ENCODE data around the gene ENTPD3.

The ENTPD3 gene

GRCh38 chr3:40398346-40398745 lies 11.4 kb downstream of the ENTPD3 start:
- Histone ChIP-seq H3K4me3 (ENCODE audit: insufficient read depth, low read depth, low read length, poor library complexity, severe bottlenecking) (no peak overlapping the region), H3K9me3 (ENCODE audit: control insufficient read depth, low read length) (no peaks in the 10 kb centered on the region), H3K27ac (ENCODE audit: insufficient read depth, low read length, poor library complexity, severe bottlenecking) (no peak overlapping the region), H3K4me1 (ENCODE audit: control insufficient read depth, insufficient read depth, low read length, poor library complexity, severe bottlenecking) (no peaks in the 10 kb centered on the region), H3K27me3 (replicated peaks; ENCODE audit: control insufficient read depth, insufficient read depth, low read length, poor library complexity, severe bottlenecking) (no peaks in the 10 kb centered on the region), H3K36me3 (ENCODE audit: control insufficient read depth, insufficient read depth, low read length) (no peaks in the 10 kb centered on the region)
- no peak for DNase-seq

GRCh38 chr3:40404591-40405198 lies 17.7 kb downstream of the ENTPD3 start:
- no peak overlapping the region for H3K4me3 ChIP-seq (ENCODE audit: insufficient read depth, low read depth, low read length, poor library complexity, severe bottlenecking)
- no peak for DNase-seq
- no peaks in the 10 kb centered on the region for H3K4me1 ChIP-seq (ENCODE audit: control insufficient read depth, insufficient read depth, low read length, poor library complexity, severe bottlenecking)
- H3K27ac ChIP-seq (ENCODE audit: insufficient read depth, low read length, poor library complexity, severe bottlenecking) = no peak overlapping the region
- H3K9me3 ChIP-seq (ENCODE audit: control insufficient read depth, low read length) = no peaks in the 10 kb centered on the region
- no peaks in the 10 kb centered on the region for H3K36me3 ChIP-seq (ENCODE audit: control insufficient read depth, insufficient read depth, low read length)
- no peaks in the 10 kb centered on the region for H3K27me3 ChIP-seq (replicated peaks; ENCODE audit: control insufficient read depth, insufficient read depth, low read length, poor library complexity, severe bottlenecking)

GRCh38 chr3:40407007-40407406 lies 20.0 kb downstream of the ENTPD3 start:
- Histone ChIP-seq H3K4me3 (ENCODE audit: insufficient read depth, low read depth, low read length, poor library complexity, severe bottlenecking) (no peak overlapping the region), H3K27me3 (replicated peaks; ENCODE audit: control insufficient read depth, insufficient read depth, low read length, poor library complexity, severe bottlenecking) (no peaks in the 10 kb centered on the region), H3K4me1 (ENCODE audit: control insufficient read depth, insufficient read depth, low read length, poor library complexity, severe bottlenecking) (no peaks in the 10 kb centered on the region), H3K9me3 (ENCODE audit: control insufficient read depth, low read length) (no peaks in the 10 kb centered on the region), H3K36me3 (ENCODE audit: control insufficient read depth, insufficient read depth, low read length) (no peaks in the 10 kb centered on the region), H3K27ac (ENCODE audit: insufficient read depth, low read length, poor library complexity, severe bottlenecking) (no peak overlapping the region)
- no peak for DNase-seq

GRCh38 chr3:40407611-40408010 lies 20.6 kb downstream of the ENTPD3 start:
- no peak overlapping the region for H3K27ac ChIP-seq (ENCODE audit: insufficient read depth, low read length, poor library complexity, severe bottlenecking)
- DNase-seq = no peak
- H3K9me3 ChIP-seq (ENCODE audit: control insufficient read depth, low read length) = no peaks in the 10 kb centered on the region
- no peaks in the 10 kb centered on the region for H3K4me1 ChIP-seq (ENCODE audit: control insufficient read depth, insufficient read depth, low read length, poor library complexity, severe bottlenecking)
- no peak overlapping the region for H3K4me3 ChIP-seq (ENCODE audit: insufficient read depth, low read depth, low read length, poor library complexity, severe bottlenecking)
- no peaks in the 10 kb centered on the region for H3K27me3 ChIP-seq (replicated peaks; ENCODE audit: control insufficient read depth, insufficient read depth, low read length, poor library complexity, severe bottlenecking)
- H3K36me3 ChIP-seq (ENCODE audit: control insufficient read depth, insufficient read depth, low read length) = no peaks in the 10 kb centered on the region

- Histone ChIP-seq H3K9me3 (ENCODE audit: control insufficient read depth, low read length) (no peaks in the 10 kb centered on the region), H3K36me3 (ENCODE audit: control insufficient read depth, insufficient read depth, low read length) (no peaks in the 10 kb centered on the region), H3K27ac (ENCODE audit: insufficient read depth, low read length, poor library complexity, severe bottlenecking) (no peak overlapping the region), H3K4me3 (ENCODE audit: insufficient read depth, low read depth, low read length, poor library complexity, severe bottlenecking) (no peak overlapping the region), H3K27me3 (replicated peaks; ENCODE audit: control insufficient read depth, insufficient read depth, low read length, poor library complexity, severe bottlenecking) (no peaks in the 10 kb centered on the region), H3K4me1 (ENCODE audit: control insufficient read depth, insufficient read depth, low read length, poor library complexity, severe bottlenecking) (no peaks in the 10 kb centered on the region)
- DNase-seq = no peak
Measured at GRCh38 chr3:40414270-40414669, 27.3 kb downstream of the ENTPD3 start.

GRCh38 chr3:40417845-40418543 lies 31.0 kb downstream of the ENTPD3 start:
- Histone ChIP-seq H3K4me1 (ENCODE audit: control insufficient read depth, insufficient read depth, low read length, poor library complexity, severe bottlenecking) (no peaks in the 10 kb centered on the region), H3K36me3 (ENCODE audit: control insufficient read depth, insufficient read depth, low read length) (no peaks in the 10 kb centered on the region), H3K4me3 (ENCODE audit: insufficient read depth, low read depth, low read length, poor library complexity, severe bottlenecking) (no peak overlapping the region), H3K27me3 (replicated peaks; ENCODE audit: control insufficient read depth, insufficient read depth, low read length, poor library complexity, severe bottlenecking) (no peaks in the 10 kb centered on the region), H3K27ac (ENCODE audit: insufficient read depth, low read length, poor library complexity, severe bottlenecking) (no peak overlapping the region), H3K9me3 (ENCODE audit: control insufficient read depth, low read length) (no peaks in the 10 kb centered on the region)
- no peak for DNase-seq

GRCh38 chr3:40422861-40423260 lies 35.9 kb downstream of the ENTPD3 start:
- no peak for DNase-seq
- H3K9me3 ChIP-seq (ENCODE audit: control insufficient read depth, low read length) = no peaks in the 10 kb centered on the region
- no peaks in the 10 kb centered on the region for H3K4me1 ChIP-seq (ENCODE audit: control insufficient read depth, insufficient read depth, low read length, poor library complexity, severe bottlenecking)
- H3K4me3 ChIP-seq (ENCODE audit: insufficient read depth, low read depth, low read length, poor library complexity, severe bottlenecking) = no peak overlapping the region
- no peak overlapping the region for H3K27ac ChIP-seq (ENCODE audit: insufficient read depth, low read length, poor library complexity, severe bottlenecking)
- H3K36me3 ChIP-seq (ENCODE audit: control insufficient read depth, insufficient read depth, low read length) = no peaks in the 10 kb centered on the region
- no peaks in the 10 kb centered on the region for H3K27me3 ChIP-seq (replicated peaks; ENCODE audit: control insufficient read depth, insufficient read depth, low read length, poor library complexity, severe bottlenecking)

GRCh38 chr3:40427045-40427669 lies 40.2 kb downstream of the ENTPD3 start:
- Histone ChIP-seq H3K27ac (ENCODE audit: insufficient read depth, low read length, poor library complexity, severe bottlenecking) (no peak overlapping the region), H3K4me1 (ENCODE audit: control insufficient read depth, insufficient read depth, low read length, poor library complexity, severe bottlenecking) (no peaks in the 10 kb centered on the region), H3K4me3 (ENCODE audit: insufficient read depth, low read depth, low read length, poor library complexity, severe bottlenecking) (no peak overlapping the region), H3K27me3 (replicated peaks; ENCODE audit: control insufficient read depth, insufficient read depth, low read length, poor library complexity, severe bottlenecking) (no peaks in the 10 kb centered on the region), H3K9me3 (ENCODE audit: control insufficient read depth, low read length) (no peaks in the 10 kb centered on the region), H3K36me3 (ENCODE audit: control insufficient read depth, insufficient read depth, low read length) (no peaks in the 10 kb centered on the region)
- DNase-seq = no peak

- H3K9me3 ChIP-seq (ENCODE audit: control insufficient read depth, low read length) = no peaks in the 10 kb centered on the region
- H3K4me1 ChIP-seq (ENCODE audit: control insufficient read depth, insufficient read depth, low read length, poor library complexity, severe bottlenecking) = no peaks in the 10 kb centered on the region
- DNase-seq = no peak
- no peak overlapping the region for H3K27ac ChIP-seq (ENCODE audit: insufficient read depth, low read length, poor library complexity, severe bottlenecking)
- H3K36me3 ChIP-seq (ENCODE audit: control insufficient read depth, insufficient read depth, low read length) = no peaks in the 10 kb centered on the region
- no peak overlapping the region for H3K4me3 ChIP-seq (ENCODE audit: insufficient read depth, low read depth, low read length, poor library complexity, severe bottlenecking)
- no peaks in the 10 kb centered on the region for H3K27me3 ChIP-seq (replicated peaks; ENCODE audit: control insufficient read depth, insufficient read depth, low read length, poor library complexity, severe bottlenecking)
Measured at GRCh38 chr3:40432793-40433192, 45.8 kb downstream of the ENTPD3 start.

- Histone ChIP-seq H3K4me1 (ENCODE audit: control insufficient read depth, insufficient read depth, low read length, poor library complexity, severe bottlenecking) (no peaks in the 10 kb centered on the region), H3K27ac (ENCODE audit: insufficient read depth, low read length, poor library complexity, severe bottlenecking) (no peak overlapping the region), H3K9me3 (ENCODE audit: control insufficient read depth, low read length) (no peaks in the 10 kb centered on the region), H3K36me3 (ENCODE audit: control insufficient read depth, insufficient read depth, low read length) (no peaks in the 10 kb centered on the region), H3K4me3 (ENCODE audit: insufficient read depth, low read depth, low read length, poor library complexity, severe bottlenecking) (no peak overlapping the region), H3K27me3 (replicated peaks; ENCODE audit: control insufficient read depth, insufficient read depth, low read length, poor library complexity, severe bottlenecking) (no peaks in the 10 kb centered on the region)
- no peak for DNase-seq
Measured at GRCh38 chr3:40437889-40438288, 50.9 kb downstream of the ENTPD3 start.

All from effector memory CD4-positive, alpha-beta T cell (primary cell).